ENCODE results near the gene TIMM17B.

The TIMM17B gene

DNA sequence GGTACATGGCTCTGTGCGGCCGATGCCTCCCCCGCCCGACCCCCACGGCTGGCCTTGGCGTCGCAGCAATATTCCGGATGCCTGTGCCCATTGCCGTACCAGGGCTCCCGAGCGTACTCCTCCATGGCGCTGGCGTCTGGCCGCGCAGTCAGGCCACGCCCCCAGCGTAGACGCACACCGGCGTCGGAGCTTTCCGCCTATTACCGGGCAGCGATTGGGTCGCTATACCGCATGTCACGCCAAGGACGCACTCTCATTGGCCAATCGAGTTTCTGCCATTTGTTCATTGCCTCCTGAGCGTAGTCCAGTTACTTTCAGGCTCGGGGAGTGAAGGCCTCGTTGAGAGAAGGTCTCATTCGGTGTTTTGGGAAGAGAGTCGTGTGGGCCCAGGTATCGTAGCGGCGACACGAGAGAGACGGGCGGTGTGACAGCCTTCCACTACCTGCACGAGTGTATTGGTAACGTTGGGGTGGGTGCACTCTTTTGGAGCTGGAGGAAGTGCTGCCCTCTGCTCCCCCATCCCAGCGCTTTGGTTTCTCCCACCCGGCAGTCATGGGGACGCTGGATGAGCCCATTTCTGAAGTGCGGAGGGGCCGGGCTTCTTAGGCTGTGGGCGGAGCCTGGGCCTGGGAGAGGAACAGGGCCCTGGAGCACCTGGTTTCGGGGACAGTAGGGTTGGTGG, at the start of gene TIMM17B, which contains the start of gene PQBP1:
TSS of gene TIMM17B (minus strand) at position 144 of the 682 bp plus-strand sequence. CDS start at position 125, 19 bp downstream.
TSS of gene PQBP1 (plus strand) at position 306 of the 682 bp plus-strand sequence. CDS start 580 bp downstream, outside the sequence.
- DNase-seq: peak; percentile 96

- peak; percentile 0 for DNase-seq
Observed at GRCh38 chrX:48945517-48946348, 48.2 kb upstream of the TIMM17B start.

- no peak for DNase-seq
Observed at GRCh38 chrX:48942895-48943294, 45.3 kb upstream of the TIMM17B start.

DNA sequence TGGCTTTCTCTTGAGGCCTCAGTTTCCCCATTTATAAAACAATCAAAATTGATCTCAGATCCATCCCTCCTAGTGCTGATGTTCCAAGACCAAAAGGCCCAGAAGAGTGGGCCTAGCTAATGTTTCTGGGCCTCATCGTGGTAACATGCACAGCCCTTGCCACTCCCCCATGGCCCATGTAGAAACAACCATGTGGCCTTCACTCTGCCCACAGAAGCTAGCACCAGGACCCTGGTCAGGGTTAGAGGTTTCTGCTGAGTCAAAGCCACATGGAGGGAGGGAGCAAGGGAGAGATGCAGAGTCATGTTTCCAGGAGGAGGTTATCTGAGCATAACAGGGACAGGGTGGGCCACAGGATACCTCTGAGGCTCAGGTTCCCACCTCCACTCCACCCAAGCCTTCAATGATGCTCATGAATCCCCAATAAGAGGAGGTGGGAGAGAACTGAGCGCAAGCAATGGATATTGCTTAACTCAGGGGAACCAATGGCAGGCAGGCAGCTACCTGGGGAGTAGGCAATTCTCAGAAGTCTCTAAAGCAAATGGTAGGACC, 42.9 kb upstream of the TIMM17B start:
- DNase-seq: no peak

- DNase-seq: no peak
Observed at GRCh38 chrX:48939524-48940228, 42.1 kb upstream of the TIMM17B start.

GRCh38 chrX:48938721-48939425, 41.3 kb upstream of the TIMM17B start:
- no peak for DNase-seq

DNA sequence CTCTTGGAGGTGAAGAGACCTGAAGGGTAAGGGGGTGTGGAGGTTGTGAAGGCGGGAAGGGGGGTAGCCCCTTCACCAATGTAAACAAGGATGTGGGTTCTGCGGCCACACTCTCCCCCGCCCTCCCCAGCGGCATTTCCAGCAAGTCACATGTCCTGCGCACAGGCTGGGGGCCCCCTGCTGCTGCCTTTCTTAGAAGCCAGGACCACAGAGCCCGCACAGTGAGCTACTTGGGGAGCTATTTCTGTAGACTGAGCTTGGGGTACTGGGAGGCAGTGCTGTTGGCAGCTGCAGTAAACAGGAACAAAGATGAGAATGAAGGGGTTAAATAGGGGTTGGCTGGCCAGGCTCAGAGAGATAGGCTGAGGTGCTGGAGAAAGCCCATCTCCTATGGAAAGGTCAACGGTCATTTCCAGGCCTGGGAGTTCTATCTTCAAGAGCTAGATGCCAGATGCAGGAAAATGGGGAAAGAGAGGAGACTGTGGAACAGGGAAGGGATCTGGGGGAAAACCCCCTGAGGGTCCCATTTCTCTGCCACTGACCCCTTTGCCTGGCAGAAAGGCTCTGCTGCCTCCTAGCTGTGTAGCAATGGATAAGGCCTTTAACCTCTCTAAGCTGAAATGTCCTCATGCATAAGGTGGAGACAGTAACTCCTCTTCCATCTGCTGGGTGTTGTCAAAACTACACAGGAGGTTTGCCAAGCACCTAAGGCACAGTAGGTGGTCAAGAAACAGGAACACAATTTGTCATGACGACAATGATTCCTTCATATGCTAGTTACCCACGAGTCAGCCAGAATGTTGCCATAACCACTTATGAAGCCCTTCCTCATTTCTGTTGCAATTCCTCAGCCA, 39.7 kb upstream of the TIMM17B start:
- no peak for DNase-seq

GRCh38 chrX:48936429-48937053, 39.0 kb upstream of the TIMM17B start:
- DNase-seq: no peak

DNA sequence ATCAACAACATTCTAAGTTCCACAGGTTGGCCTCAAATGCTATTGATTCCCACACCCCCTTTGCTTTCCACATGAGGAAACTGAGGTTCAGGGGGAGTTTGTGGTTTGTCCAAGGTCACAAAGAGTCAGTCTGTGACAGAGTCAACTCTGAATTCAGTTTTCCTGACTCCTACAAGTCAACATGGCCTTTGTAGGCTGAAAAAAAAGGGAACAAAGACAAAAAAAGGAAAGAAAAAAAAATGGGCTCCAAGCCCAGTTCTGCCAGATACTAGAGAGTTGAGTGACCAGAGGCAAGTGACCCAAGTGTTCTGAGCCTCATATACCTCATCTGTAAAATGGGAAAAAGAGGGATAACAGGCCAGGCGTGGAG, 37.7 kb upstream of the TIMM17B start:
- no peak for DNase-seq

DNA sequence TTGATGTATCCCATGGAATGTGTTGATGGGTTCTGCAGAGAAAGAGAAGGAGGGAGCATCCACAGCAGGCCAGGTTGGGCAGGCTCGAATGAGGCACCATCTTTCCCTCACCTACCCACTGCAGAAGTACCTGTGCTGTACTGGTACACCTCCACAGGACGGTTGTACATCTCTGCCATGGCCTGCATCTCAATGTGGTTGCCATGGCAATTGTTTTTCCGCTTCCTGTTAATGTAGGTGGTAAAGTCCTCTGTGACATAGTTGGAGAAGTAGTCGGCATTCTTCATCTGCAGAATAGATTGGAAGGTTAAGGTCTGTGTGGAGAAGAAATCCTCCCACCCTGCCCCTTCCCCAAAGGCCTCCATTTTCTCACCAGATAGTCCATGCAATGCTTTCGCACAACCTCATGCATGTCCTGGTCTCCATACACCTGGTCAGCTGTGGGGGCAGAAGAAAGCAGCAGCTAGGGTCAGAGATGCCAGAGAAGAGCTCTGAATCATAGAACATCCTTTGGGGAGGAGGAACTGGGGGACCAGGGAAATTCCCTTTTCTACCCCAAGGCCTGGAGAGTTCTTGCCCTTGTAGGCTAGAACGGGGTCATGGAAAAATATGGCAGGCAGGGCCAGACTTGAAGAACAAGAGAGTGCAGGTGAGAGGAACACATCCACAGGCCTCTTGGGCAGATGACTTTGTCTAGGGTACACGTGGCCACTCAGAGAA, 37.2 kb upstream of the TIMM17B start:
- DNase-seq: no peak

DNA sequence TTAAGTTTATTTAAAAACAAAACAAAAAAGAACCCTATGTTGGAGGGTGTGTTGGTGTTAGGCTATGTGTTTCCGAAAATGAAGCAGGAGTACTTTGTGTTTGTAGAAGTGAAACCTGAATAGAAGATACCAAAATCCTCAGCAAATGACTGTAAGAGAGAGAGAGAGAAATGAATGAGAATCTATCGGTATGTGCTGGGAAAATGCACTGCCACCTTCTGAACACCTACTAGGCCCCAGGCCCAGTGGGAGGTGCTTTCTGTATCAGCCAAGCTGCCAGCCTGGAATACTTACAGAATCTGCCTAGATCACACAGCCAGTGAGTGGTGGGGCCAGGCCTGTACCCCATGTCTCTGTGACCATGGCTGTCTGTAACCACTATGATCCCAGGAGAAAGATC, 36.2 kb upstream of the TIMM17B start:
- no peak for DNase-seq

GRCh38 chrX:48927736-48928382, 30.3 kb upstream of the TIMM17B start:
- no peak for DNase-seq

DNA sequence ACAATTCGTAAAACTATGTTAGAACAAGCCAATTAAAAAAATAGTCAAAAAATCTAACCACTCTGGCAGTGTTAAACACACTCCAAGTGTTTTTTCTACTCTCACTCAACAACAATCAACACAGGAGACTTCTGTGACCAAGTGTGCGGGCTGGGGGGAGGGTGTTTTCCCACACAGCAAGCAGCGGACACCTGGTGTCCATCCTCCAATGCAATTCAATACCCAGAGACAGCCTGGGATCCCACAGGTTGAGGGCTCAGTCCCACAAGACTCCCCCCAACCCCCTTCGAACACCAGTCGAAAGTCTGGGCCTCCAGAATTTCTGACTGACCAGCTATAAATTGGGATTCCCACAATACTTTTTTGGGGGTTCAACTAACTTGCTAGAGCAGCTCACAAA, 29.6 kb upstream of the TIMM17B start:
- no peak for DNase-seq

GRCh38 chrX:48924270-48924669, 26.7 kb upstream of the TIMM17B start:
- no peak for DNase-seq

- DNase-seq: no peak
Observed at GRCh38 chrX:48923771-48924170, 26.2 kb upstream of the TIMM17B start.

- DNase-seq: no peak
Observed at GRCh38 chrX:48920718-48921104, 23.1 kb upstream of the TIMM17B start.

GRCh38 chrX:48919947-48920717, 22.6 kb upstream of the TIMM17B start:
- no peak for DNase-seq

GRCh38 chrX:48919360-48919841, 21.8 kb upstream of the TIMM17B start:
- peak; percentile 44 for DNase-seq

Data from NCI-H1092 (cell line).